Stomach (tissue), 9 donors: Measurements from ENCODE around the gene RYR3. TPM values are rescaled to one million over a fixed set of nuclear protein-coding genes. Genes with fewer than 3 reads are reported as not detected.

Experiments used
- DNase-seq, 2 donors: peaks; one replicate each; pipeline versions ENCODE4 v3.0.0 to v3.0.0-alpha.2; 2013 to 2019
- H3K27ac ChIP-seq, 5 donors: fragments of 200-600 bp in 4 of 5; sonication (generic) in 4 of 5; one replicate each; pipeline ENCODE4 v1.5.1; 2013 to 2019; ENCODE audit warnings: mild to moderate bottlenecking in 1 of 5, moderate library complexity in 1 of 5
- H3K27me3 ChIP-seq, 3 donors: fragments of 200-600 bp; sonication (generic); one replicate each; pipeline ENCODE4 v1.5.1; 2017 to 2019; ENCODE audit warnings: mixed run types in 1 of 3
- H3K36me3 ChIP-seq, 4 donors: fragments of 200-600 bp; sonication (generic); 1 replicate in 3 of 4; 2 replicates in 1 of 4; pipeline ENCODE4 v1.5.1; 2016 to 2019
- H3K4me1 ChIP-seq, 4 donors: fragments of 200-600 bp; sonication (generic); one replicate each; pipeline ENCODE4 v1.5.1; 2016 to 2019
- H3K4me3 ChIP-seq, 4 donors: fragments of 200-600 bp; sonication (generic) in 3 of 4; one replicate each; pipeline ENCODE4 v1.5.1; 2016 to 2019; ENCODE audit warnings: mild to moderate bottlenecking in 1 of 4
- H3K9me3 ChIP-seq, 4 donors: fragments of 200-600 bp; sonication (generic); one replicate each; pipeline ENCODE4 v1.5.1; 2016 to 2019
- EP300 ChIP-seq: sonication (generic); formaldehyde crosslinking; IDR thresholded peaks from one replicate; pipeline ENCODE4 v1.6.1; 2017; ENCODE audit warnings: antibody characterized with exemption
- POLR2A ChIP-seq, 4 donors: fragments of 450-650 bp; IDR thresholded peaks; one replicate each; pipeline ENCODE4 v1.6.1; 2016; ENCODE audit warnings: antibody characterized with exemption in 4 of 4, control low read depth in 2 of 4, mild to moderate bottlenecking in 1 of 4, moderate library complexity in 1 of 4
- POLR2AphosphoS5 ChIP-seq, 3 donors: sonication (generic); formaldehyde crosslinking; IDR thresholded peaks; one replicate each; pipeline ENCODE4 v1.6.1; 2016; ENCODE audit warnings: antibody characterized with exemption in 3 of 3
- WGBS, 5 donors: extraction: QIAGEN DNeasy Blood & Tissue Kit in 3 of 5; methylation state at CpG; one replicate each; pipeline versions ENCODE4 v1.1.5 to v1.1.7; 2013 to 2018; 5-methylcytosine and 5-hydroxymethylcytosine counted together
- intact Hi-C: fragments of 100-400 bp; cut with DNase I; formaldehyde crosslinking; loops from one replicate; pipeline ENCODE4 v1.15.1; 2023; ENCODE audit warnings: low total_unique reads
- polyA plus RNA-seq, 3 donors: library from polyadenylated mRNA; stranded (reverse); fragments of 200-250 nt; gene quantifications; one replicate each; pipeline ENCODE4 v1.2.3, GENCODE V29; 2013
- total RNA-seq, 5 donors: library from RNA; depleted of rRNA; stranded (reverse); fragments of >200 nt; gene quantifications; one replicate each; pipeline versions ENCODE4 v1.1.0 to v1.2.3, GENCODE V29; 2014 to 2016
- TF ChIP-seq, protein P1 (sequence below), 7 experiments: fragments of 450-650 bp in 4 of 7; fragments of 200-600 bp in 3 of 7; sonication (generic) in 3 of 7; IDR thresholded peaks; one replicate each; pipeline ENCODE4 v1.5.1; 2016 to 2019; ENCODE audit warnings: antibody characterized with exemption in 7 of 7, control low read depth in 2 of 7, mild to moderate bottlenecking in 1 of 7
- donor health status: healthy with polysubstance abuse.
- donor health status: Bipolar disorder and iron deficiency.
- donor health status: healthy.

The RYR3 gene
- total and polyA plus RNA-seq, 8 donors: 0.12 to 36.2 (median 4.0) TPM

DNA sequence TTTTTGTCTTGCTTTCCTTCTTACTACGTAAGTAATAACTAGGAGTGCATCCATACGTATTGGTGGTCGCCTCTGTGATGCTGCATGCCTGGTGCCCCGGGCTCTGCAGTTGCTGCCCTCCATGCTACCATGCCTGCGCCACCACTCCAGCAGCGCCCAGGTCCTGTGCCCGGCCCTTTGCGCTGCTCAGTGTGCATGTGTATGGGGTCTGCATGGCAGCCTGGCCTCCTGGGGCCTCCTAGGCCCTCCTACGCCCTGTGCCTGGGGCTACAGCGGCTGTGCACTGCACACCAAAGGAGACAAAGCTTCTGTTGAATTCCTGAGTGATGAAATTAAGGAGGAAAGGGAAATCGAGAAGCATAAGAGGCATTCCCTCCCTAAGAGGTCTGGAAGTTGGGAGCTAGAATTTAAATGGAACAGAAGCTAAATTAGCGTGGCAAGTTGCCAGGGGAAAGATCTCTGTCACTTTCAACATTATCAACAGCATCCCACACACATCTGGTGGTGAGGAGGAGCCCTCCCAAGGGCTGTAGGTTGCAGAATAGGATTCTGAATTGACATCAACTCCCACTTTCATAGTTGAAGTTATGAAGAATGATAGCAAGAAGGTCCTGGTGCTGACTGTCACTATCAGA is 382.5 kb downstream of the RYR3 start:
- Histone ChIP-seq H3K27me3 (peaks cover 0 to 4% (median 0%) of the 10 kb centered on the region in 3 donors), H3K9me3 (no peaks in the 10 kb centered on the region), H3K4me3 (no peak overlapping the region), H3K36me3 (no peaks in the 10 kb centered on the region), H3K4me1 (no peaks in the 10 kb centered on the region), H3K27ac (no peak overlapping the region)
- 66 to 82% (median 82%) methylated on average over 12 of the region's 12 CpGs for WGBS, 5 donors
- intact Hi-C loops: no loop called here
- TF ChIP-seq EP300: no peak
- no peak for DNase-seq

DNA sequence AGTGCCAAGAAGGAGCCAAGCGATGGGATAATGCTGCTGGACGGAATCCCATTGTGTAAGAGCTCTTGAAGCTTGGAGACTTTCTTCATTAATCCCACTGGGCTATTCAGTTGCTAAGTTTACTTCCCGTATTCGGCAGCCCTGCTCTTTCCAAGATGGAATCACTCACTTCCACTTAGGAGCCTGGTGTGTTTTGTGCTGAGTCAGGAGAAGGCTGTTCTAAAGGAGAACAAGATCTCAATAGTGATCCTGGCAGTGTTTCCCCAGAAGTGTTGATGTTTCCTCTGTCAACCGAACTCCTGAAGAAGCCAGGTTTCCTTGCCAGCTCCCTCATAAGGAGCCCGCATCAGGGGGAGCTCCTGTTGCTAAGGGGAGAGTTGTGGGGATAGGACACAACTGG is 387.4 kb downstream of the RYR3 start:
- no peak for TF ChIP-seq POLR2AphosphoS5 (IDR thresholded peaks at IDR 0.05)
- TF ChIP-seq POLR2A (IDR thresholded peaks at IDR 0.05): no peak
- TF ChIP-seq, protein P1, sequence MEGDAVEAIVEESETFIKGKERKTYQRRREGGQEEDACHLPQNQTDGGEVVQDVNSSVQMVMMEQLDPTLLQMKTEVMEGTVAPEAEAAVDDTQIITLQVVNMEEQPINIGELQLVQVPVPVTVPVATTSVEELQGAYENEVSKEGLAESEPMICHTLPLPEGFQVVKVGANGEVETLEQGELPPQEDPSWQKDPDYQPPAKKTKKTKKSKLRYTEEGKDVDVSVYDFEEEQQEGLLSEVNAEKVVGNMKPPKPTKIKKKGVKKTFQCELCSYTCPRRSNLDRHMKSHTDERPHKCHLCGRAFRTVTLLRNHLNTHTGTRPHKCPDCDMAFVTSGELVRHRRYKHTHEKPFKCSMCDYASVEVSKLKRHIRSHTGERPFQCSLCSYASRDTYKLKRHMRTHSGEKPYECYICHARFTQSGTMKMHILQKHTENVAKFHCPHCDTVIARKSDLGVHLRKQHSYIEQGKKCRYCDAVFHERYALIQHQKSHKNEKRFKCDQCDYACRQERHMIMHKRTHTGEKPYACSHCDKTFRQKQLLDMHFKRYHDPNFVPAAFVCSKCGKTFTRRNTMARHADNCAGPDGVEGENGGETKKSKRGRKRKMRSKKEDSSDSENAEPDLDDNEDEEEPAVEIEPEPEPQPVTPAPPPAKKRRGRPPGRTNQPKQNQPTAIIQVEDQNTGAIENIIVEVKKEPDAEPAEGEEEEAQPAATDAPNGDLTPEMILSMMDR (IDR thresholded peaks at IDR 0.05): no peak
- TF ChIP-seq EP300: no peak
- Histone ChIP-seq H3K36me3 (no peaks in the 10 kb centered on the region), H3K4me3 (no peak overlapping the region), H3K27me3 (peaks cover 0 to 4% (median 0%) of the 10 kb centered on the region in 3 donors), H3K4me1 (peaks cover 0 to 10% (median 0%) of the 10 kb centered on the region in 4 donors), H3K27ac (no peak overlapping the region), H3K9me3 (no peaks in the 10 kb centered on the region)
- DNase-seq: no peak
- WGBS, 5 donors: 53 to 77% (median 66%) methylated on average over 4 to 6 of the region's 6 CpGs
- intact Hi-C loops: no loop called here

DNA sequence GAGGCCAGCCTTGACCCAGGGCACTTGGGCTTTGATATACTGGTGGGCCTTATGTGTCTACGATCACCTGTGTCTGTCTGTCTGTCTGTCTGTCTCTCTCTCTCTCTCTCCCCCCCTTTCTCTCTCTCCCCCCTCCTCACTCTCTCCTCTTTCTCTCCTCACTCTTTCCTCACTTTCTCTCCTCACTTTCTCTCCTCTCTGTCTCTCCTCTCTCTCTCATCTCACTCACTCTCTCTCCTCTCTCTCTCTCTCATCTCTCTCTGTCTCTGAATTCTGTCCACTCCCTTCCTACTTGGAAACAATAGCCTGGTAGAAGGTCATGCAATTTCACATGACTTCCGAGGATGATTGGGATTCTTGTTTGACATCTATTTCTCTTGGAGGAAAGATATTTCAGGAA is 388.4 kb downstream of the RYR3 start:
- WGBS, 5 donors: 84 to 96% (median 88%) methylated on average over 2 of the region's 2 CpGs
- intact Hi-C loops: no loop called here
- H3K4me1 ChIP-seq: peaks cover 0 to 10% (median 0%) of the 10 kb centered on the region in 4 donors
- no peak overlapping the region for H3K27ac ChIP-seq
- peaks cover 0 to 4% (median 0%) of the 10 kb centered on the region in 3 donors for H3K27me3 ChIP-seq
- H3K36me3 ChIP-seq: no peaks in the 10 kb centered on the region
- no peak overlapping the region for H3K4me3 ChIP-seq
- no peak for DNase-seq
- TF ChIP-seq POLR2AphosphoS5 (IDR thresholded peaks at IDR 0.05) (no peak), POLR2A (IDR thresholded peaks at IDR 0.05) (no peak), EP300 (no peak)
- TF ChIP-seq, protein P1 (IDR thresholded peaks at IDR 0.05): no peak
- no peaks in the 10 kb centered on the region for H3K9me3 ChIP-seq

DNA sequence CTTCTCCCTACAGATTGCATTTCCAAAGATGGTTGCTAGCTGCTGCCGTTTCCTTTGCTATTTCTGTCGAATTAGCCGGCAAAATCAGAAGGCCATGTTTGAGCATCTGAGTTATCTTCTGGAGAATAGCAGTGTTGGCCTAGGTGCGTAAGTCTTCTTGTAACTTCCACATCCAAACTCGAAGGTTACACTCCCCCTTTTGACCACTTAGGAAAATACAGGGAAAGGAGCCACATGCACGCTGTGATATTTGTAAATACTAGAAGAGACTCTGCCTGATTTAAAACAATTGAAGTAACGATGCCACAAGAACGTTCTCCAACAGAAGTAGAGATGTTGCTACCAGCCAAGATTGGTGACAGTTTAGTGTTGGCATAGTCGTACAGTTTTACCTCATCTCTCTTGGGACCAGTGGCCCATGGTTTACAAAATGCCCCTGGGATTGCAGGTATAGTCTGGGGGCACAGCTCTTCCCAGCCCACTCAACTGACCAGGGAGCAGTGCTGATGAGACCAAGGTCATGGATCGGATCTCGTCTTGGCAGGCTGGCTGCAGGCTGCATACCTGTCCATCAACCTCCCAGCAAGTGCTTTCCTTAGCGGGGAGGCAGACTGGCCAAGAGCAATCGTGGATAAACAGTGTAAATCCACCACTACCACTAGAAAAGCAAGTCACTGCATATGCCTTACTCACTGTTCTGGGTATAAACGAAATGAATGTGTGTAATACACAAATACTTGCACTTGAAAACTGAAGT is 389.1 kb downstream of the RYR3 start:
- intact Hi-C loops: loop anchor here (5.0 to 10.0 kb wide), 2 partner anchors 408 to 465 kb away; no protein-coding TSS in a partner anchor
- H3K36me3 ChIP-seq: no peaks in the 10 kb centered on the region
- H3K27me3 ChIP-seq: peaks cover 0 to 4% (median 0%) of the 10 kb centered on the region in 3 donors
- peaks cover 0 to 10% (median 0%) of the 10 kb centered on the region in 4 donors for H3K4me1 ChIP-seq
- peak in 1 of 2 donors; percentile 22 for DNase-seq
- no peak overlapping the region for H3K4me3 ChIP-seq
- WGBS, 5 donors: 51 to 62% (median 58%) methylated on average over 14 of the region's 14 CpGs
- TF ChIP-seq EP300 (no peak), POLR2A (IDR thresholded peaks at IDR 0.05) (no peak), POLR2AphosphoS5 (IDR thresholded peaks at IDR 0.05) (no peak)
- TF ChIP-seq, protein P1 (IDR thresholded peaks at IDR 0.05): no peak
- no peak overlapping the region for H3K27ac ChIP-seq
- H3K9me3 ChIP-seq: no peaks in the 10 kb centered on the region
